Measurements from ENCODE around the gene DEFB118.

- no peak for TF ChIP-seq ZBTB49 (tag by site-specific recombination; IDR thresholded peaks at IDR 0.05; ENCODE audit: low read depth)
- TF ChIP-seq PRDM1 (tag by site-specific recombination; IDR thresholded peaks at IDR 0.05), result no peak
- no peak for TF ChIP-seq CTCF (tag by site-specific recombination; IDR thresholded peaks at IDR 0.05)
- TF ChIP-seq ZNF324 (tag by site-specific recombination; IDR thresholded peaks at IDR 0.05), result no peak
- no peak for TF ChIP-seq ZNF555 (tag by site-specific recombination; conservative IDR thresholded peaks at IDR 0.05)
- TF ChIP-seq ZNF549 (tag by site-specific recombination; IDR thresholded peaks at IDR 0.05), result no peak
Measured at GRCh38 chr20:31363295-31363694, 5.1 kb upstream of the DEFB118 start.
